Small intestine (tissue), 4 donors: ENCODE results near the gene FXYD3. TPM values are rescaled to one million over a fixed set of nuclear protein-coding genes. Genes with fewer than 3 reads are reported as not detected.

Experiments used
- polyA plus RNA-seq, 4 donors: library from polyadenylated mRNA; stranded (reverse) in 3 of 4; unstranded in 1 of 4; fragments of 200-250 nt in 3 of 4; fragments of 120-200 nt in 1 of 4; gene quantifications; one replicate each; pipeline versions ENCODE4 v1.2.1 to v1.2.3, GENCODE V29; 2013
- donor health status: healthy with polysubstance abuse.
- donor health status: Bipolar disorder and iron deficiency.
- donor health status: healthy.

Gene FXYD3
- polyA plus RNA-seq, 4 donors = 72.7 to 803 (median 118) TPM

Other genes starting within 250 kb of the FXYD3 start
- gene ZNF30, start 188.9 kb upstream of the FXYD3 start, polyA plus RNA-seq = 1 to 10 TPM in 3 of 4 donors, under 1 TPM in 1; 0.54 to 5.9 (median 3.2) TPM
- 1 to 10 TPM in 2 of 4 donors, under 1 TPM in 2; 0.45 to 5.3 (median 1.9) TPM for gene ZNF792, start 151.6 kb upstream of the FXYD3 start, polyA plus RNA-seq
- gene GRAMD1A, start 115.5 kb upstream of the FXYD3 start, polyA plus RNA-seq = 10 to 100 TPM in 2 of 4 donors, 1 to 10 TPM in 2; 2.0 to 47.0 (median 22.3) TPM
- 10 to 100 TPM in 1 of 4 donors, 1 to 10 TPM in 1, under 1 TPM in 1, not detected in 1; 0.84 to 10.1 (median 2.4) TPM for gene SCN1B, start 85.4 kb upstream of the FXYD3 start, polyA plus RNA-seq
- gene HPN, start 74.1 kb upstream of the FXYD3 start, polyA plus RNA-seq = 100 to 1,000 TPM in 1 of 4 donors, 1 to 10 TPM in 1, not detected in 2; 1.8 to 481 TPM
- 10 to 100 TPM in 1 of 4 donors, 1 to 10 TPM in 2, under 1 TPM in 1; 0.45 to 14.5 (median 4.1) TPM for gene LGI4, start 19.2 kb downstream of the FXYD3 start, polyA plus RNA-seq
- gene FXYD1, start 23.0 kb downstream of the FXYD3 start, polyA plus RNA-seq = 10 to 100 TPM in 2 of 4 donors, 1 to 10 TPM in 1, not detected in 1; 7.3 to 25.4 (median 13.6) TPM
- gene FXYD7, start 27.4 kb downstream of the FXYD3 start, polyA plus RNA-seq = under 1 TPM in 2 of 4 donors, not detected in 2; 0.24 to 0.38 TPM
- 10 to 100 TPM in 3 of 4 donors, 1 to 10 TPM in 1; 3.4 to 60.5 (median 30.2) TPM for gene FXYD5, start 38.9 kb downstream of the FXYD3 start, polyA plus RNA-seq
- not detected for gene FAM187B, start 112.9 kb downstream of the FXYD3 start, polyA plus RNA-seq
- 100 to 1,000 TPM in 2 of 4 donors, 10 to 100 TPM in 2; 51.6 to 136 (median 98.7) TPM for gene LSR, start 133.2 kb downstream of the FXYD3 start, polyA plus RNA-seq
- gene USF2, start 153.1 kb downstream of the FXYD3 start, polyA plus RNA-seq = 100 to 1,000 TPM in 2 of 4 donors, 10 to 100 TPM in 2; 74.7 to 127 (median 109) TPM
- under 1 TPM in 2 of 4 donors, not detected in 2; 0.01 to 0.18 TPM for gene HAMP, start 166.7 kb downstream of the FXYD3 start, polyA plus RNA-seq
- under 1 TPM in 1 of 4 donors, not detected in 3; 0.07 TPM for gene MAG, start 176.3 kb downstream of the FXYD3 start, polyA plus RNA-seq
- 1 to 10 TPM in 3 of 4 donors, under 1 TPM in 1; 0.81 to 5.0 (median 2.2) TPM for gene CD22, start 213.4 kb downstream of the FXYD3 start, polyA plus RNA-seq
- under 1 TPM in 2 of 4 donors, not detected in 2; 0.18 to 0.74 TPM for gene FFAR1, start 232.1 kb downstream of the FXYD3 start, polyA plus RNA-seq
- gene FFAR3, start 242.6 kb downstream of the FXYD3 start, polyA plus RNA-seq = 1 to 10 TPM in 1 of 4 donors, under 1 TPM in 1, not detected in 2; 0.50 to 1.0 TPM